Suppressor macrophage treated with lipopolysaccharide for 4 hours (primary cell): ENCODE measurements around the gene ZBTB25.
"Not testable (repeated sequence)": the region's sequence is repeated elsewhere in the genome, so short reads cannot be mapped to it uniquely, and the experiment has no call there.

Source experiments
- DNase-seq: peaks from one replicate; pipeline ENCODE4 v3.0.0-alpha.2; 2020

The ZBTB25 gene

GRCh38 chr14:64503434-64504309, at the start of gene ZBTB25:
Gene ZBTB25 (minus strand): TSS chr14:64503838. CDS start chr14:64490533, 13,305 bp downstream.
- peak; percentile 95 for DNase-seq

- DNase-seq: no peak
These were observed 47.1 kb upstream of the ZBTB25 start for GRCh38 chr14:64550621-64551333.

DNA sequence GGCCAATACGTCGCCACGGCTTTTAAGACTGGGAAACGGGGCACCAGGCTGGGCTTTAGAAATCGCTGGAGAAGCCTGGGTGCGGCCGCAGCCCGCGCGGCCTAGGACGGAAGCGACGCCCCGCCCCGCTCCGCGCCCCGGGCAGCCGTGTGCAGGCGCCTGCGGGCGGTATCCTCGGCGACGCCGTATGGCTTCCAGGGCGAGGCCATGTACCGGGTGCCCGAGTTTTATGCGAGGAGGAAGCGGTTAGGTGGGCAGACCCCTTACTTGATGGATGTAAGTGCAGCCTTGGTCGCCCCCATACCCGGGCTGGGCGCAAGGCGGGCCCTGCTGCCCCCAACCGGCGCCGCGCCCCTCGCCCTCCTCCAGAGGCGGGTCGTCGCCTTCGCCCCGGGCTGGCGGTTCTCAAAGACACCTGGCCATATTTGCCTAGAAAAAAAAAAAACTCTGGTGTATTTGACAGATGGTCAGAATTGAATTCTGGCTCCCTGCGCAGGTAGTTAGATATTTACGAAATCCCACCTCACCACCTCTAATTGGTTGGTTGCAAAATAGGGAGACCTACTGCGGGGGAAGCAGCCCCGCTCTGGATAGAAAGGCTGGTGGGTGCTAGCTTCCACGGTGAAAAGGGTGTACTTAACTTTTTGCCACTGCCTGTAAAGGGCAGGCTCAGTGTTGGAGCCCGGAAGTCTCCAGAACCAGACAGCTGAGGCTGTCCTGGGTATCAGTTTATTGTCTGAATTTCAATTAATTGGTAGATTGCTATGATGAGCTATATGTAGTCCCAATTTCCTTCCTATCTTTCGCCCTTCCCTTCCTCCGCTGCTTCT, 46.4 kb upstream of the ZBTB25 start, which contains the start of gene PPP1R36:
TSS of gene PPP1R36 (plus strand) at position 171 of the 830 bp plus-strand sequence. CDS start at position 208, 37 bp downstream.
- DNase-seq: peak; percentile 45

GRCh38 chr14:64549016-64549415, 45.4 kb upstream of the ZBTB25 start:
- no peak for DNase-seq

DNA sequence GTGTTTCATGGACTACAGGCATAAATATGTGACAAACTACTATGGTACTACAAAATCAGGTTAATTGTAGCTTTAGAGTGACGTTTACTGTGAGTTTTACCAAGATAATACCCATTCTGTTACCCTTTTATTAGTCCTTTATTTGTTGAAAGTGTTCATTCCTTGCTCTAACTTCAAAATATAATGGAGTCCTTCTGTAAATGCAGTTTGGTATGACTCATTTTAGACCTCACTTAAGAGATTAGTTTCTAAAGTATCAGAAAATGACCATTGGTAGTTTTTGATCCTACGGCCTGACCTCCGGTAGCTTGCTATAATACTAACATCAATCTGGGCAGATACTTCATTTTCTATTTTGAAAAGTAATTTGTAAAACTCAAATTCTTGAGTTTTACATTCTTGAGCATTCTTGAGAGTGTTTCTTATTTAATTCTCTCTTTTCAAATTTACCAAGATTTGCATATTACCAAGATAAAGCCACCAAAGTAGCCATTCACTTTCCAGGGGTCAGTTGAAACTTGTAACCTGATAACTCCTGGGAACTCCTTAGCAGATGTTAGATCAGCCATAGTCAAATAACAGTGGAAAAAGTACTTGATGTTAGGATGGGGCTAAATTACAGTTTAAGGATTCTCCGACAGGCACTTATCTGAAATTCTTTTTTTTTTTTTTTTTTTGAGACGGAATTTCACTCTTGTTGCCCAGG, 41.1 kb upstream of the ZBTB25 start:
- DNase-seq: no peak

GRCh38 chr14:64542836-64543201, 39.2 kb upstream of the ZBTB25 start:
- DNase-seq: no peak

DNA sequence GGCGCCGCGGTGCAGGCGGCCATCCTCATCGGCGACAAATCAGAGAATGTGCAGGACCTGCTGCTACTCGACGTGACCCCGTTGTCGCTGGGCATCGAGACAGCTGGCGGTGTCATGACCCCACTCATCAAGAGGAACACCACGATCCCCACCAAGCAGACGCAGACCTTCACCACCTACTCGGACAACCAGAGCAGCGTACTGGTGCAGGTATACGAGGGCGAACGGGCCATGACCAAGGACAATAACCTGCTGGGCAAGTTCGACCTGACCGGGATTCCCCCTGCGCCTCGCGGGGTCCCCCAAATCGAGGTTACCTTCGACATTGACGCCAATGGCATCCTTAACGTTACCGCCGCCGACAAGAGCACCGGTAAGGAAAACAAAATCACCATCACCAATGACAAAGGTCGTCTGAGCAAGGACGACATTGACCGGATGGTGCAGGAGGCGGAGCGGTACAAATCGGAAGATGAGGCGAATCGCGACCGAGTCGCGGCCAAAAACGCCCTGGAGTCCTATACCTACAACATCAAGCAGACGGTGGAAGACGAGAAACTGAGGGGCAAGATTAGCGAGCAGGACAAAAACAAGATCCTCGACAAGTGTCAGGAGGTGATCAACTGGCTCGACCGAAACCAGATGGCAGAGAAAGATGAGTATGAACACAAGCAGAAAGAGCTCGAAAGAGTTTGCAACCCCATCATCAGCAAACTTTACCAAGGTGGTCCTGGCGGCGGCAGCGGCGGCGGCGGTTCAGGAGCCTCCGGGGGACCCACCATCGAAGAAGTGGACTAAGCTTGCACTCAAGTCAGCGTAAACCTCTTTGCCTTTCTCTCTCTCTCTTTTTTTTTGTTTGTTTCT, 38.6 kb upstream of the ZBTB25 start:
- no peak for DNase-seq

GRCh38 chr14:64541261-64541971, 37.8 kb upstream of the ZBTB25 start:
- DNase-seq: no peak

GRCh38 chr14:64540208-64541202, 36.9 kb upstream of the ZBTB25 start, which contains the start of gene HSPA2:
Gene HSPA2 (plus strand): TSS chr14:64540741. CDS start chr14:64540850, 109 bp downstream.
- DNase-seq: peak; percentile 100

GRCh38 chr14:64536488-64537245, 33.0 kb upstream of the ZBTB25 start:
- DNase-seq: no peak

- DNase-seq: no peak
These were observed 27.9 kb upstream of the ZBTB25 start for GRCh38 chr14:64531567-64531966.

DNA sequence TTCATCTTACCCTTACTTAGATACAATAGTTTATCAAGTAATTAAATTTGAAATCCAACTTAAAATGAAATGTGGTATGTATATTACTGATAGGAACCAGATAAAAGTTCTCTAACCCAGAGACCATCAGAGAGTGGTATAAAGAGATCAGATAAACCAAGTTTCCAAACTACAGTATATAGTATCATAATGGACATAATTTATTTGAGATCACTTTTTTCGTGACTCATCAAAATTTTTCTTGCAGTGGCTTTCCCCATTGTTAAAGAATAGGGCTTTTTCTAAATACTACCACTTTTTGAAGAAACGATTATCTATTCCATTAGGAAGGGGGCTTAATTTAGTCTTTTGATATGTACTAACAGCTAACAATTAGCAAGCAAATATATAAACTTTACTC, 21.7 kb upstream of the ZBTB25 start:
- no peak for DNase-seq

- DNase-seq: no peak
These were observed 19.1 kb upstream of the ZBTB25 start for GRCh38 chr14:64522591-64523355.

GRCh38 chr14:64520699-64521098, 17.1 kb upstream of the ZBTB25 start:
- no peak for DNase-seq

DNA sequence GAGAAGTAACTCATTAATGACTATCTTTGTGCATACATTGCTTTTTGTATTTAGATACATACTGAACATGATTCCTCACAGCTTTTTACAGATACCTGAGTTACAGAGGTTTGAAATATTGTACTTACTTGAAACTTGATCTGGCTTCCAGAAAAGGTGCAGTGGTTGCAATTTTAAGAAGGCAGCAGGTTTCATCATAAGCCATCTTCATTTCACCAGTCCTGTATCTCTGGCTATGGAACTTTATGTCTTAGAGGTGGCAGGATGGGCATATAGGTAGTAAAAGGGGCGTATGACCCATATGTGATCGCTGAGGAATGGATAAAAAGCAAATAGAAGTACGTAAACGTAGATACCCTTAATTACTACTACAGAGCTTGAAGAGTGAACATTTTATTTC, 14.6 kb upstream of the ZBTB25 start:
- no peak for DNase-seq

- not testable (repeated sequence) for DNase-seq
These were observed 14.0 kb upstream of the ZBTB25 start for GRCh38 chr14:64517667-64518066.

- DNase-seq: no peak
These were observed 13.3 kb upstream of the ZBTB25 start for GRCh38 chr14:64516969-64517368.

- DNase-seq: no peak
These were observed 11.4 kb upstream of the ZBTB25 start for GRCh38 chr14:64515053-64515452.
